Muscle layer of duodenum (tissue), 2 donors: Measurements from ENCODE around the gene ALG6.
"Not testable (repeated sequence)": the region's sequence is repeated elsewhere in the genome, so short reads cannot be mapped to it uniquely, and the experiment has no call there.

ENCODE experiments used
- H3K27ac ChIP-seq: one replicate; pipeline ENCODE4 v1.7.0; 2013; ENCODE audit warnings: mild to moderate bottlenecking, low read length
- H3K27me3 ChIP-seq: one replicate; pipeline ENCODE4 v1.7.0; 2013; ENCODE audit warnings: low read depth, mild to moderate bottlenecking, control low read depth, low read length
- H3K36me3 ChIP-seq, 2 donors: one replicate each; pipeline ENCODE4 v1.7.0; 2013; ENCODE audit warnings: low read length in 2 of 2, control low read depth in 1 of 2, mild to moderate bottlenecking in 1 of 2; ENCODE audit not compliant: insufficient read depth in 2 of 2, control insufficient read depth in 1 of 2
- H3K4me1 ChIP-seq, 2 donors: one replicate each; pipeline ENCODE4 v1.7.0; 2013; ENCODE audit warnings: low read length in 2 of 2, mild to moderate bottlenecking in 2 of 2, control low read depth in 1 of 2, moderate library complexity in 1 of 2; ENCODE audit not compliant: insufficient read depth in 2 of 2, control insufficient read depth in 1 of 2
- H3K4me3 ChIP-seq, 2 donors: one replicate each; pipeline ENCODE4 v1.7.0; 2013; ENCODE audit warnings: low read length in 2 of 2, low read depth in 1 of 2, mild to moderate bottlenecking in 1 of 2
- H3K9me3 ChIP-seq, 2 donors: one replicate each; pipeline ENCODE4 v1.7.0; 2013; ENCODE audit warnings: low read length in 2 of 2, control low read depth in 1 of 2, mild to moderate bottlenecking in 1 of 2; ENCODE audit not compliant: control insufficient read depth in 1 of 2
- donor health status: healthy.

The ALG6 gene

GRCh38 chr1:63461661-63462230 lies 94.3 kb downstream of the ALG6 start:
- Histone ChIP-seq H3K9me3 (peaks cover 0 to 7% of the 10 kb centered on the region in 2 donors), H3K4me3 (no peak overlapping the region), H3K27me3 (no peaks in the 10 kb centered on the region), H3K27ac (no peak overlapping the region), H3K36me3 (peaks cover 0 to 4% of the 10 kb centered on the region in 2 donors), H3K4me1 (no peaks in the 10 kb centered on the region)

GRCh38 chr1:63463248-63463647 lies 95.8 kb downstream of the ALG6 start:
- peaks cover 0 to 4% of the 10 kb centered on the region in 2 donors for H3K36me3 ChIP-seq
- H3K4me3 ChIP-seq = no peak overlapping the region
- H3K27ac ChIP-seq = no peak overlapping the region
- H3K27me3 ChIP-seq = no peaks in the 10 kb centered on the region
- H3K9me3 ChIP-seq = peaks cover 0 to 7% of the 10 kb centered on the region in 2 donors
- H3K4me1 ChIP-seq = no peaks in the 10 kb centered on the region

GRCh38 chr1:63466181-63466580 lies 98.8 kb downstream of the ALG6 start:
- H3K27ac ChIP-seq = no peak overlapping the region
- no peak overlapping the region for H3K4me3 ChIP-seq
- H3K36me3 ChIP-seq = peaks cover 0 to 4% of the 10 kb centered on the region in 2 donors
- no peaks in the 10 kb centered on the region for H3K27me3 ChIP-seq
- peaks cover 0 to 7% of the 10 kb centered on the region in 2 donors for H3K9me3 ChIP-seq
- H3K4me1 ChIP-seq = no peaks in the 10 kb centered on the region

GRCh38 chr1:63466759-63467158 lies 99.3 kb downstream of the ALG6 start:
- peaks cover 0 to 4% of the 10 kb centered on the region in 2 donors for H3K36me3 ChIP-seq
- no peak overlapping the region for H3K27ac ChIP-seq
- H3K9me3 ChIP-seq = peaks cover 0 to 4% of the 10 kb centered on the region in 2 donors
- no peaks in the 10 kb centered on the region for H3K27me3 ChIP-seq
- H3K4me3 ChIP-seq = no peak overlapping the region
- no peaks in the 10 kb centered on the region for H3K4me1 ChIP-seq

- H3K27ac ChIP-seq, H3K27me3 ChIP-seq, H3K4me3 ChIP-seq, H3K36me3 ChIP-seq, H3K4me1 ChIP-seq, H3K9me3 ChIP-seq: not testable (repeated sequence)
Observed at GRCh38 chr1:63468683-63469082, 101.3 kb downstream of the ALG6 start.

GRCh38 chr1:63475761-63476160 lies 108.3 kb downstream of the ALG6 start:
- H3K4me1 ChIP-seq = no peaks in the 10 kb centered on the region
- H3K9me3 ChIP-seq = no peaks in the 10 kb centered on the region
- H3K27ac ChIP-seq = no peak overlapping the region
- no peaks in the 10 kb centered on the region for H3K27me3 ChIP-seq
- H3K36me3 ChIP-seq = no peaks in the 10 kb centered on the region
- no peak overlapping the region for H3K4me3 ChIP-seq

DNA sequence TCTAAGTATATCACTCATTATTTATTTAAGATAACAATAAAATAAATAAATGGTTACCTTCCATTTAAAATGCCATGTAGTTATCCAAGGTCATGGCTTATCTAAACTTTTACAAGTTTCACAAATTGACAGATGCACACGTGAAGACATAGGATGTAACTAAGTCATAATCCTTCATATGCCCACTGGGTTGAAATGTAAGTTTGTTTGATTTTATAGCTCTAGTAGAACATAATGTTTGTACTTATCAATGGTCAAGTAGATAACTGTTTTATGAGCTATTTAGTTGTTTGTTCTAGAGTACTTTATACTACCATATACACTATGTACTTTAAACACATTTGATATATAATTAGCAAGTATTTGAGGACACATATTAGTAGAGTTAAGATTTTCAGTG lies 112.6 kb downstream of the ALG6 start:
- Histone ChIP-seq H3K27me3 (no peaks in the 10 kb centered on the region), H3K9me3 (no peaks in the 10 kb centered on the region), H3K36me3 (no peaks in the 10 kb centered on the region), H3K4me3 (no peak overlapping the region), H3K27ac (no peak overlapping the region), H3K4me1 (no peaks in the 10 kb centered on the region)

- Histone ChIP-seq H3K4me3 (no peak overlapping the region), H3K27me3 (no peaks in the 10 kb centered on the region), H3K9me3 (no peaks in the 10 kb centered on the region), H3K4me1 (no peaks in the 10 kb centered on the region), H3K27ac (no peak overlapping the region), H3K36me3 (no peaks in the 10 kb centered on the region)
Observed at GRCh38 chr1:63486629-63487028, 119.2 kb downstream of the ALG6 start.

DNA sequence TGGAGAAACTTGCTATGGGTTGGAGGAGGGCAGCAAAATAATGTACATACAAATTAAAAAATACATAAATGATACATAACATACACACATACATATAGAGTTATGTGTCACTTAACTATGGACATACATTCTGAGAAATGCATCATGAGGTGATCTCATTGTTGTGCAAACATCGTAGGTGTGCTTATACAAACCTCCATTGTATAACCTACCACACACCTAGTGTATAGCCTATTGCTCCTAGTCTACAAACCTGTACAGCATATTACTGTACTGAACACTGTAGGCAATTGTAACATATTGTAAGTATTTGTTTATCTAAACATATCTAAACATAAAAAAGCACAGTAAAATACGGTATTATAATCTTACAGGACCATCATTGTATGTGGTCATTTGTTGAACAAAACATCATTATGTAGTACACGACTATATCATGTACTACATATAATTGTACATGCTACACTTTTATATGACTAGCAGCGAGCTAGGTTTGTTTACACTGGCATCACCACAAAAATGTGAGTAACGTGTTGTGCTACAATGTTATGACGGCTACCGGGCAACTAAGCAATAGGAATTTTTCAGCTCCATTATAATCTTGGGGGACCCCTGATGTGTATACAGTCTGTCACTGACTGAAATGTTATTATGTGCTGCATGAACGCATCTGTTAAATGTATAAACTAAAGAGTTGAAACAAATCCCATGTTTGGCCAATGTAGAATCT lies 120.1 kb downstream of the ALG6 start:
- H3K36me3 ChIP-seq = no peaks in the 10 kb centered on the region
- H3K27ac ChIP-seq = no peak overlapping the region
- no peaks in the 10 kb centered on the region for H3K4me1 ChIP-seq

More for the DNA sequence above, 120.1 kb downstream of the ALG6 start:
- Histone ChIP-seq H3K27me3 (no peaks in the 10 kb centered on the region), H3K4me3 (no peak overlapping the region), H3K9me3 (no peaks in the 10 kb centered on the region)
